Forelimb muscle (tissue), 1 donor: ENCODE results near the gene PNMA8A. TPM values are rescaled to one million over a fixed set of nuclear protein-coding genes. Genes with fewer than 3 reads are reported as not detected.
"Not testable (repeated sequence)": the region's sequence is repeated elsewhere in the genome, so short reads cannot be mapped to it uniquely, and the experiment has no call there.

Experiments used
- DNase-seq: peaks from one replicate; pipeline ENCODE4 v3.0.0-alpha.2; 2013; ENCODE audit warnings: low read depth
- polyA plus RNA-seq: library from polyadenylated mRNA; unstranded; fragments of 120-200 nt; gene quantifications from one replicate; pipeline ENCODE4 v1.2.1, GENCODE V29; 2013; ENCODE audit not compliant: insufficient read length

PNMA8A gene
- polyA plus RNA-seq, 1 donor: 35.9 TPM

DNA sequence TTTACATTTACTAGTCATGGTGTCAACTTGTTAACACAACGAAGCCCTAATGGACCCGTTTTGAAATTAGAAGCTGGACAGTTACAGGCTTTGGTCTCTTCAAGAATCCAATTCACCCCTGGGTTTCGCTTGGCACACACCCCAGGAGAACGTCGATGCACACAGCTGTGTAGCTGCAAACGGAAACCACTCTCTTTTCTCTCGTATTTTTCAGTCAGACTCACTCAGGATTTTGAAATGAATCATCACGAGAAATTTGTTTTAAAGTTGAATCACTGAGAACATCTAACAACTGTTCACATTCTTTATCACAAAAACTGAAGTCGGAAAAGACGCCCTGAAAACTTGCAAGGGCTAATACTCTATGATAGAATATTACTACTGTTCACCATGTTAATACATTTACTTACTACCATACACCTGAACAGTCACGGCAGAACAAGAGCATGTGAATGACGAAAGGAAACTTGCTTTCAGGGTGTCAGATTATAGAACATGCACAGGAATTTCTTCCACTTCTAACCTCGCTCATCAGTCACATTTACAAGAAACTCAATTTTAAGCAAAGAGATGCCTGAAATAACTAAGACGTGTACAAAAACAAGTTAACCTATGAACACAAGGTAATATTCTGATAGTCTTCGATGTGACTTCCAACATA is 4.7 kb downstream of the PNMA8A start:
- peak; percentile 55 for DNase-seq

DNA sequence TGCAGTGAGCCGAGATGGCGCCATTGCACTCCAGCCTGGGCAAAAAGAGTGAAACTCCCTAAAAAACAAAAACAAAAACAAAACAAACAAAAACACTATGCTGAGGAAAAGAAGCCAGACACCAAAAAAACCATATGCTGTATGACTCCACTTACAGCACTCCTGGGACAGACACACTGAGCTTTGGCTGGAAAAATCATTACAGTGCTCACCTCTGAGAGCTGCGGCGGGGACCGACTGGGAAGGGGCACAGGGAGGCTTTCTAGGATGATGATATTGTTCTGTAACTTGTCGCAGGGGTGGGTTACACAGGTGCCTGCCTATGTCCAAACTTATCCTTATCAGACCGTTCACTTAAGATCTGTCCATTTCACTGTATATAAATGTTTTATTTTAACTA is 7.8 kb downstream of the PNMA8A start:
- DNase-seq: no peak

DNA sequence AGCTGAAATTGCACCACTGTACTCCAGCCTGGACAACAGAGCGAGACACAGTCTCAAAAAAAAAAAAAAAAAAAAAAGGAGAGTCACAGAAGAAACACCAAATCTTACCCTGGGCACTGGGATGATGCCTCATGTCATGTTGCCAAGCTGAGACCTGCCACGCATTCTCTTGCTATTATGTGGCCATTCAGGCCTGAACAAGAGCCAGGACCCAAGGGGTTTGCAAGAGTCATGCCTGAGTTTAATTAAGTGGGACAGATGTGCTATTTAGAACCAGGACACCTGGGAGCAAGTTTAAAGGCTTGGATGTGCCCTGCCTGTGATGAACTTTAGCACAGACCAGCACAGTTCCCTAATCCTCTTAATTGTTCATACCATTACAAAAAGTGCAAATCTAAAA is 9.8 kb downstream of the PNMA8A start:
- no peak for DNase-seq

DNA sequence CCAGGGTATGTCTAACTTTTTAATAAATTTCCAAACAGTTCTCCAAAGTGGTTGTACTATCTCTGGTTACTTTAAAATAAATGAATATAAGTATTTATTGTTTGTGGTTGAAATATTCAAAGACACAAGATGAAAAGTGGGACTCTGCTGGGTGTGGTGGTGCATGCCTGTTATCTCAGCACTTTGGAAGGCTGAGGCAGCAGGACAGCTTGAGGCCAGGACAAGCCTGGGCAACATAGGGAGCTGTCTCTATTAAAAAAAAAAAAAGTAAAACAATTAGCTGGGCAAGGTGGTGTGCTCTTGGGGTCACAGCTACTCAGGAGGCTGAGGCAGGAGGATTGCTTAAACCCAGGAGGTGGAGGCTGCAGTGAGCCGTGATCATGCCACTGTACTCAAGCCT is 10.4 kb downstream of the PNMA8A start:
- no peak for DNase-seq

DNA sequence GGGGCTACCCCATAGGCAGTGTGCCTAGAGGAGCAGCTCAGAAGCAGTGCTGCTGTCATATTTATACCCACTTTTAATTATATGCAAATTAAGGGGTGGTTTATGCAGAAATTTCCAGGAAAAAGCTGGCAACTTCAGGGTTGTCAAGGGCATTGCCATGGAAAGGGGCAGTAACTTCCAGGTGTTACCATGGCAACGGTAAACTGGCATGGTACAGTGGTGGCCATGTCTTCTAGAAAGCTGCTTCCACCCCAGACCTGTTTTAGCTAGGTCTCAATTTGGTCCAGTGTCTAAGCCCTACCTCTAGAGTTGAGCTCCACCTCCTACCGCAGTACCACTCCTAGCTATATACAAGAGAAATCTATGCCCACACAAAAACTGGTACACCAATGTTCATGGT is 11.3 kb downstream of the PNMA8A start:
- DNase-seq: no peak

DNA sequence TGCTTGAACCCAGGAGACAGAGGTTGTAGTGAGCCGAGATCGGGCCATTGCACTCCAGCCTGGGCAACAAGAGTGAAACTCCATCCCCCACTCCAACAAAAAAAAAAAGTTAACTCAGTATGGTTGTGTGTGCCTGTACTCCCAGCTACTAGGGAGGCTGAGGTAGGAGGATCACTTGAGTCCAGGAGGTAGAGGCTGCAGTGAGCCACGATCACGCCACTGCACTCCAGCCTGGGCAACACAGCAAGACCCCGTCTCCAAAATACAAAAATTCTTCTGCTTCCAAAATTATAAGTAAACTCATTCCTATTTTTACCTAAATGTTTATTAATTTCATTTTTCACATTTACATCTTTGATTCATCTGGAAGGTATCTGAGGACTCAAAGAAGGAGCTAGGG is 14.4 kb downstream of the PNMA8A start:
- DNase-seq: no peak

DNA sequence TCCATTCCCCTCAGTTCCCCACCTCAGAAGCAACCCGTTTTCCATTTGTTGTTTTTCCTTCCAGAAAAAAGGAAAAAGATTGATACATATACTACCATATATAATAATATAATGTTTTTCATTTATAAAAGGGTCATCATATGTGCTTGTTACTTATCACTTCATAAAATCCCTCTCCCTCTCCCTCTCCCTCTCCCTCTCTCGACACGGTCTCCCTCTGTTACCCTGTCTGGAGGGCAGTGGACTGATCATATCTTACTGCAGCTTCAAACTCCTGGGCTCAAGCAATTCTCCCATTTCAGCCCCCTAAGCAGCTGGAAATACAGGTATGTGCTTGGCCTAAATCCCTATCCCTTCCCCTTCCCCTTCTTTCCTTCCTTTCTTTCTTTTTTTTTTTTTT is 17.1 kb downstream of the PNMA8A start:
- DNase-seq: no peak

DNA sequence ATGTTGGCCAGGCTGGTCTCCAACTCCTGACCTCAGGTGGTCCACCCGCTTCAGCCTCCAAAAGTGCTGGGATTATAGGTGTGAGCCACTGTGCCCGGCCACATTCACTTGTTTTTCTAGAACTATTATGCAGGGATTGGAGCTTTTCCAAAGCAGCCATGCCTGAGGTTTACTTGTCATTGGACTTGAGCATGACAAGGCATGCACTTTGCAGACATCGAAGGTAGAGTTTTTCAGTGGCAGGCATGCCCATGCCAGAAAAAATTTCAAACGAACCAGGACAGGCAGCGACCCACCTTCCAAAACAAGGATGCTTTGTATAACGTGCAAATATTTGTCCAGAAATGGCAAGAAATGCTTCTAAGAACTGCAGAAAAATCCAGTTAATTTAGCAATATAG is 17.7 kb downstream of the PNMA8A start:
- DNase-seq: no peak

DNA sequence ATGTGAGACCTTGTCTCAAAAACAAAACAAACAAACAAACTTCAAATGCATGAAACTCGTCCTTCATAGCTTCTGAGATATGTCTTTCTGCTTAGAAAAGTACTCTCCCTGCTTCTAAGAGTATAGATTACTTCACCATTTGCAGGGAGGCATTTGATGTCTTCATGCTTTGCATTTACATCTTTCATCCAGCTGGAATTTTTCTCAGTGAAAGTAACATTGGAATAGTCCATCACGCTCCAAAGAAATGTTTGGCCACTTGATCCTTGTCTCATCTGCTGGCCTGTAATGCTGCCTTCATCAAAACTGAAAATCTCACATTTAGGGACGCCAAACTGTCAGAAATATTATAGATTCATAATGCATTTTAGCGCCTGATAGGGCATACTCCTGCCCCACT is 19.2 kb downstream of the PNMA8A start:
- DNase-seq: no peak

DNA sequence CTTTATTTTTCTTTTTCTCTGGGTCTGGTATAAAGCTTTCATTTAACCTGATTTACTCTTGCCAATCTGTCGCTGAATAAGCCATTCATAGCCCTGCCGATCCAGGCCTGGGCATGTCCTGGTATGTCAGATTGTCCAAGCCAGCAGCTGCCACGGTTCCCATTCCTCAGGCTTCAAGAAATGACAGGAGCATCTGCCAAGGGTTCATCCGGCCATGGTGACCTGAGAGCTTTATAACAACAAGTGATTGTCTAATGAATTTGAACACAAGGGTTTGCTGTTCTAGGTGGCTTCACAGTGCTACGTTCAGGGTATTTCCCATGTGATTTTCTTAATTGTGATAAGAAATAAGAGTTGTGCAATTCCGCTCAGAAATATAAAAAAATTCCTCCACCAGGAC is 20.0 kb downstream of the PNMA8A start:
- no peak for DNase-seq

DNA sequence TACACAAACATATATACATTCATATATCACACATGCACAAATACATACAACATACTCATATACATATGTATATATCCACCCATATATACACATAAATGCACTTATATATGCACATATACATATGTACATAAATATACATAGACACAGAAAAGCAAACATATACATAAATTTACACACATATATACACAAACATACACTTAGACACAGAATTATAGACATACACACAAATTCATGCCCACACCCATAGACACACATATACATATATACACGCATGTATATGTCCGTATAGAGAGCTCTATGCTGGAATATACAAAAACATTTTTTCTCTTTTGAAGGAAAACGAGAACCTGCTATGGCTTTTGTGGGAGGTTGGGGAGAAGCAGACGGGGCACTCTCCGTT is 20.6 kb downstream of the PNMA8A start:
- DNase-seq: no peak

DNA sequence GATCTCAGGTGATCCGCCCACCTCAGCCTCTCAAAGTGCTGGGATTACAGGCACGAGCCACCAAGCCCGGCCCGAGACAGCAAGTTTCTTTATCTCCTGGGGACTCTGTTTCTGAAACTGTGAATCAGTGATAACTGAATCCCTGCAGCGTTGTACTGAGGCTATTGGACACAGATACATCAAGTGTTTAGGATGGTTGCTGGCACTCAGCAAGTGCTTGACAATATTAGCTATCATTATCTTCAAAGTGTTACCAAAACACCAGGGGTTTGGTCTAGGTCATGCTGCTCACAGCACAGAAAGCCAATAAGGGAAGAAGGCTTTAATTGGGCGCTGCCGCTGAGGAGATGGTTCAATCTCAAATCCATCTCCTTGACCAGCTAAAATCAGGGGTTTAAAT is 22.1 kb downstream of the PNMA8A start:
- no peak for DNase-seq

DNA sequence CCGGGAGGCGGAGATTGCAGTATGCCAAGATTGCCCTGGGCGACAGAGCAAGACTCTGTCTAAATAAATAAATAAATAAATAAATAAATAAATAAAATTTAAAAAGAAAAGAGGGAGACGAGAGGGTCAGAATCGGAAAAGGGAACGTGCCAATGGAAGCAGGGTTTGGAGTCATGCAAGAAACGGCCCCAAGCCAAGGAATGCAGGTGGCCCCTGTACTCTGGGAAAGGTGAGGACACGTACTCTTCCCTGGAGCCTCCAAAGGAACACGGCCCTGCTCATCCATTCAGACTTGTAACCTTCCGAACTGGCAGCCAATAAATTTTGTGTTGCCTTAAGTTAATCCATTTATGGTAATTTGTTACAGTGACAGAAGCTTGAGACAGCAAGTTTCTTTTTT is 22.8 kb downstream of the PNMA8A start:
- DNase-seq: no peak

DNA sequence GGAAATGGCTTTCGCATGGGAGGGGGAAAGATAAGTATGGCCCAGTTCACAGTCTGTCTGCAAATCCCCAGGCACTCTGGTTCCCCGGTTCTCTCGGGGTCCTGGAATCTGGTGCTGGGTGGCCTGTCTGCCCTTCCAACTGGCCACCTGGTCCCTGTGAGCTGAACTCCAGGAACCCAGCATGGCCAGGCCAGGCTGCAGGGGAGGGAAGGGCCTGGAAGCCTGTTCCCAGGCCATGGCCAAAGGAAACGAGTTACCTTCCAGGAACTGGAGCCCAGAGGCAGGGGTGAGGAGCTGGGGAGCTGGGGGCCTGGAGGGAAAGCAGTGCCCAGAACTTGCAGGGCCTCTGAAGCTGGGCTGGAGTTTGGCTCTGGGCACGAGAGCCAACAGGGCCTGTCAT is 23.5 kb downstream of the PNMA8A start:
- no peak for DNase-seq

DNA sequence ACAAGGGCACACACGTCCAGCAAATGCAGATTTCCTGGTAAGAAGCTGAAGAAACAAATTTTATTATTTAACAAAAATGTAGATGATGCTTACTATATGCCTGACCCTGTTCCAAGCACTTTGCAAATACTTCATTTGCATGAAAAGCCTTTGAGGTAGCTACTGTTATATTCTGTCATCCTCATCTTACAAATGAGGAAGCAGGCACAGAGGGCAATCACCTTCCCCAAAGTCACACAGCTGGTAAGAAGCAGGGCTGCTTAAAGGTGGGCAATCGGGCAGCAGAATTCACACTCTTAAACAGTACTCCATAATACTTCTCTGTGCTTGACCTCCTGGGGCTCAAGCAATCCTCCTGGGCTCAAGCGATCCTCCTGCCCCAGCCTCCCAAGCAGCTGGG is 24.4 kb downstream of the PNMA8A start:
- no peak for DNase-seq

DNA sequence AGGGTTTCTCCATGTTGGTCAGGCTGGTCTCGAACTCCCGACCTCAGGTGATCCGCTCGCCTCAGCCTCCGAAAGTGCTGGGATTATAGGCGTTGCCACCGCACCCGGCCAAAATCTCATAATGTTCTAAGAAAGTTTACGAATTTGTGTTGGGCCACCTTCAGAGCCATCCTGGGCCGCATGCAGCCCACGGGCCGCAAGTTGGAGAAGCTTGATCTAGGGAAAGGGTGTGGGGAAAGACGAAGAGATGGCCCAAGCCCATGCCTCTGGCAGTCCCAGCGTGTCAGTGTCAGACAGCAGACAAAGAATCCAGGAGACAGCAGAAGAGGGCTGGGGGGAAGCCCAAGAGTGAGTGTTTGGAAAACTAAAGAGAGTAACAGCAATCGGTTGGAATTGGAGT is 25.3 kb downstream of the PNMA8A start:
- DNase-seq: no peak

DNA sequence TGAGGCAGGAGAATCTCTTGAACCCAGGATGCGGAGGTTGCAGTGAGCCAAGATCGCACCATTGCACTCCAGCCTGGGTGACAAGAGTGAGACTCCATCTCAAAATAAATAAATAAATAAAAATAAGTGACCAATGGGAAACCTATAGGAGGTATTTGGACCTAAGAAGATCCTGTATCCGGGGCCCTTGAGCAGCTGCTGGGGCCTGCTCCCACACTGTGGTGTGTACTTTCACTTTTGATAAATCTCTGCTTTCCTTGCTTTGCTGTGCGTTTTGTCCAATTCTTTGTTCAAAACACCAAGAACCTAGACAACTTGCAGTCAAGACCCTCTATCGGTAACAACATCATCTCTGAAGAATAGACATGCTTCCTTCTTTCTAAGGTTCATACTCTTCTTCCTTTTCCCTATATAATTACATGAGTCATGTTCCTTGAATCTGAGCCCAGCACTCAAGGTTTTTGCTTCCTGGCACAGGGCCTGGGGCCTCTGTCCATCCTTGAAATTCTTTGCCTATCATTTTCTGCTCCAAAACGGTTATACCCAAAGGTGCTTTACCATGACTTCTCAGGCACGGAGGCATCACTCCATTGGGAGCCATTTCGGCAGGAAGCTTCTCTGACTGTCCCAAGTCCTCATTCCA is 28.4 kb downstream of the PNMA8A start:
- no peak for DNase-seq

DNA sequence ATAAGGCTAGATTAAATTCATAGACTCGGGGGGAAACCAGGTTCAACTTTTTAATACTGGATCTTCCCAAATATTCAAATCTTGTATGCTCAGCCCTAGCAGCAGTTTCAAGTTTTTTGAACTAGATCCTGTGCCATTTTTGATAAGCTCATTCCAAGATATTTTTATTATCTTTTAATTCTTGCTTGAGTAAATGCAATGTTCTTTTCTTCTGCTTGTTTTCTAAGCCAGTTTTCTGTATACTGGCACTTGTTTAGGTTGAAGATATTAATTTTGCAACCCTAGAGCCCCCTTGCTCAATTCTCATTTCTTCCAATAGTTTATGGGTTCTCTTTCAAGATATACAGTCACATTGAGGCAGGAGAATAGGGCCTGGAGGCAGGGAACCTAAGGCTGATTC is 29.5 kb downstream of the PNMA8A start:
- no peak for DNase-seq

DNA sequence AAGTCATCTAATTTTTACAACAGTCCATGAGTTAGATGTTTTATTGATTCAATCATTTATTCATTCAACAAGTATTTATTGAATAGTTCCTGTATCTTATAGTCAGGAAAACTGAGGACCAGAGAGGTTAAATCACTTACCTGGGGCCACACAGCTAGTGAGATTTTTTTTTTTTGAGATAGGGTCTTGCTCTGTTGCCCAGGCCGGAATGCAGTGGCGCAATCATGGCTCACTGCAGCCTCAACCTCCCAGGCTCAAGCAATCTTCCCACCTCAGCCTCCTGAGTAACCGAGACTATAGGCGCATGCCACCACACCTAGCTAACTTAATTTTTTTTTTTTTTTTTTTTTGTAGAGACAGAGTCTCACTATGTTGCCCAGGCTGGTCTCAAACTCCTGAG is 35.7 kb downstream of the PNMA8A start:
- DNase-seq: not testable (repeated sequence)

DNA sequence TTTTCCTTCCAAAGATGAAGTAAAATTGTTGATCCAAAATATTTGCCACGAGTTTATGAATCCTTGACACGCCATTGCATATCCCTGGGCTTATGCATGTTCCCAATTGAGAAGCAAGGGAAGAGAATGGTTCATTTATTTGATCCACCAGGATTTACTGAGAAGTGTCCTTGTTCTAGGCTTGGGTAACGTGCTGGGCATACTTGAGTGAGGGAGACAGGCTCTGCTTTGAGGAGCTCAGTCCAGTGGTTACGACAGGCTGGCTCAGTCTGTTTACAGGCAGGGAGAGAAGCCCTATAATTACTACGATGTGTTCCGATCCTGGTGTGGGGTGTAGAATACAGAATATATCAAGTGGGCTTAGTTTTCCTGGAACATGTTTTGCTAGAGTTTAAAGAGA is 36.4 kb downstream of the PNMA8A start:
- DNase-seq: no peak

DNA sequence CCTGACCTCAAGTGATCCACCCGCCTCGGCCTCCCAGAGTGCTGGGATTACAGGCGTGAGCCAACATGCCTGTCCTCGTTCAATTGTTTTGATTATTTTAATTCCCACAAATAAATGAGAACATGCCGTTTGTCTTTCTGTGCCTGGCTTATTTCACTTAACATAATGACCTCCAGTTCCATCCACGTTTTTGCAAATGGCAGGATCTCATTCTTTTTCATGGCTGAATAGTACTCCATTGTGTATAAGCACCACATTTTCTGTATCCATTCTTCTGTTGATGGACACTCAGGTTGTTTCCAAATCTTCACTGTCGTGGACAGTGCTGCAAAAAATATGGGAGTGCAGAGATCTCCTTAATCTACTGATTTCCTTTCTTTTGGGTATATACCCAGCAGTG is 37.9 kb downstream of the PNMA8A start:
- DNase-seq: not testable (repeated sequence)

DNA sequence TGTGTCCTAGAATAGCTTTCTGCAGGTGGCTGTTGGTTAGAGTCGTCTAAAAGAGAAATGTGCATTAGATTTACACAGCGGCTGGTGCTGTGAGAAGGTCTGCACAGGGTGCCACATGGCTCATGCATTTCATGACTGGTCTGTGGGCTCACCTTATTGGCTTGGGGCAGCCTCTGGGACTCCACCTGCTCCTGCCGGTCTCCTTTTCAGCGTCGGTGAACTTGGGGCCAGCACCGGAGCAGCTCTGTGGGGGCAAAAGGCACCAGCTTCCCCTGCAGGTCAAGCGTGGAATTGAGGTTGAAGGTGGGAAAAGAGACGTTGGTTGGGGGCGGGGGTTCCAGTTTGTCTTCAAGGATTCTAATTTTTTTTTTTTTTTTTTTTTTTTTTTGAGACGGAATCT is 39.5 kb downstream of the PNMA8A start:
- no peak for DNase-seq

DNA sequence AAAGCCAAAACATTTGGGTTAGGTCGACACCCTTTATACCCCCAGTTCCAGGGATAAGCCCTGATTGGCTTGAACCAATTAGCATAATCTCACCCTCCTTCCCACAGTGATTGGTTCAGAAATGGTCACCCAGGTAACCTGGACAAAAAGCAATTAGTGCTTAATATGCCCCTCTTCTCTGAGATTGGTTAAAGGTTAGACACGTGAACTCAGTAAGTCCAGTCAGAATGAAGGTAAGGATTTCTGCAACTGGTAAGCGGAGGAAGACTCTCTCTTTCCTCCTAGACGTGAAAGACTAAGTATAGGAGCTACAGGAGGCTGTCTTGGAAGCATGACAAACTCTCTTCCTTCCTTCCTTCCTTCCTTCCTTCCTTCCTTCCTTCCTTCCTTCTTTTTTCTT is 41.4 kb downstream of the PNMA8A start:
- DNase-seq: no peak
